Activated CD8-positive, alpha-beta memory T cell treated with anti-CD3 and anti-CD28 coated beads for 24 hours (primary cell): ENCODE results near the gene RBP3.

Experiments used
- DNase-seq: peaks from one replicate; pipeline ENCODE4 v3.0.0-alpha.2; 2020

Gene RBP3

DNA sequence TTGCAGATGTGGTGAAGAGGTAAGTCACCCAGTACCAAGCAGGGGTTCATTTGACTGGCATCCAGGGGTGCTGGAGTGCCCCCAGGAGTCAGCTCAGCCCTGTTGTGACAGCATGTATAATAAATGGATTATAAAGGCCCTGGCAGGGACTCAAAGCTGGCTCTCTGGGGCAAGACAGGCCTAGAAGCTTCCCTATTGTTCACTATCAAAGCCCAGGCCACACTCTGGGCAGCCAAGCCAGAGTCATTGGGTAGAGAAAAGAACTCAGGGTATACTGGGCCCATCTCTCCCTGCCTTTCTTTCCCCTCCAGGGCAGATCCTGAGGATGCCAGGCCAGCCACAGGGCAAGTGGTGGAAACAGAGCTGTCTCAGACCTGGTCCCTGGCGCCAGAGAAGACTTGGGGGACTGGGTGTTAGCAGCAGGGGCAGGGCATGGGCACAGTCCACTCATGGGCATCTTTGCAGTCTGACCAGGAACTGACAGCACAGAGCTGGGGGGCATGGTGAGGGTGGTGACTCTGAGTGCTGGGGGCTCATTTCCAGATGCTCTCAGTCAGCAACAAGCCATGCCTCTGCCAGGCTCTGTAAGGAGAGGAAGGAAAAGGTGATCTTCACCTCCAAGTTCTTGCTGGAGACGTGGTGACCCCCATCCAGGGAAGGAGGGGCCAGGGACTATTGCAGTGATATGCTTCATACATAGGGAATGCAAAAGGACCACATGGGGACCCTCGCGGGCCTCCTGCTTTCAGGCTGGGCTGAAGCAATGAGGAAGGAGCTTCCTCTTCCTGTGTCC lies 11.7 kb downstream of the RBP3 start:
- no peak for DNase-seq

DNA sequence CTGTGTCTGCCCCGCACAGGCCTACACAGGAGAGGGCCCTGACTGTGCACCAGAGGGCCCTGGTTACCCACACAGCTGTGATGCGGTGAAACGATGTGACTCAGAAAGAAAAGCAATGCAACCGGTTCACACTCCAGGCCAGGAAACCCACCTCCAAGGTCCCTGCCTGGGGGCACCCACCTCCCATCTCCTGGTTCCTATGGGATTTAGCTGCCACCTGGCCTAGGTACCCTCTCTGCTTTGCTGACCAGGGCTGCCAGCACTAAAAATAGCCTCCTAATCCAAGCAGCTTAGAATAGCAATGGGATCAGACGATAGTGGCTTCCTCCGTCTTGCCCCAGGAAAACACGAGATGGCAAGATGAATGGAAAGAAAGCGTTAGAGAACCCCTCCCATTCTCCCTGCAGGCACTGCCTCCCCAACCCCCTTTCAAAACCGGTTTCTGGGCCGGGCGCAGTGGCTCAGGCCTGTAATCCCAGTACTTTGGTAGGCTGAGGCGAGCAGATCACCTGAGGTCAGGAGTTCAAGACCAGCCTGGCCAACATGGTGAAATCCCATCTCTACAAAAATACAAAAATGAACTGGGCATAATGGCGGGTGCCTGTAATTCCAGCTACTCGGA lies 12.4 kb downstream of the RBP3 start:
- DNase-seq: no peak

DNA sequence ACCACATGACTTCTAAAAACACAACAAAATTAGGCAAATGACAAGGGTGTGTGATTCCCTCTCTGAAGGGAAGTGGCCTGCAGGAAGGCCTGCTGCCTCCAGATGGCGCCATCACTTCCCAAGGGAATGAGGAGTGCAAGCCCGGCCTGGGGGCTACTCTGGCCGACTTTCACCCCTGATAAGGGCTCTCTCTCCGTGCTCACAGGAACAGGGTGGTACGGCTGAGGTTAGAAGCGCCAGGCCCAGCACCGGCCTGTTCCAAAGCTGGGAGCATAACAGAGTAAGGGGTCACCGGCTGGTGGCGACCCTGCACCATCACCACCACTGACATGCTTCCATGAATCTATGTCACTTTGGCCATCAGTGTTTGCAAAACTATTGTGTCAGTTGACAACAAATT lies 13.1 kb downstream of the RBP3 start:
- DNase-seq: no peak

DNA sequence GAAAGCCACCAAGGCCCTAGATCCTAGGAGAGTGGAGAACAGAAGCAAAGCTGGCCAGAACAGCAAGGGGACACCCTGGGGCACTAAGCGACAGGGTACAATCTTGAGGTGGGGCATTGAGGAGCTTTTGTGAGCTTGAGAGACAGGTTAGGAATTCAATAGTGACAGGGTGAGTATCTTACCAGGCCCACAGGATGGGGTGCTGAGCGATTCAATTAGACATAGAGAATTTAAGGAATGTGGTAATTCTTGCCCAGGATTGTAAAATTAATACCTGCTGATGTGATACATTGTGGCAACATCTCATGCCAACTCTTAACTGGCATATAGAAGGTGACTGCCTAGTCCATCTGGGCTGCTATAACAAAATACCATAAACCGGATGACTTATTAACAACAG lies 14.0 kb downstream of the RBP3 start:
- DNase-seq: no peak

DNA sequence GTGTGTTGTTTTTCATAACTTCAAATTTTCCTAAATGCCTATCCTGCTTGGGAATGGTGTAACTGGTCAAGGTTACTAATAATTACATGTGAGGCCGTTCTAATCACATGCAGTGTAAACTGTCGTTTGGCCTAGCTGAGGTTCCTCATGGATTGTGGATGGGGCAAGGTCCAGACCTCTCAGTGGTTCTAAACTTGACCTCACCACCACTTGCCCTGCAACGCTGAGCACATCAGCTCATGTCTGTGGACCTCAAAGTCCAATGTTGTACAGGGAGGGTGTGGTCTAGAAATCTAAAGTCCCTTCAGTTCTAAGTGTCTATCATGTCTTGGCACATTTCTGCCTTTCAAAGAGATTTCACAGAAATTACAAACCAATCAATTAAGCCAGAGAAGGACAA lies 15.6 kb downstream of the RBP3 start:
- no peak for DNase-seq

DNA sequence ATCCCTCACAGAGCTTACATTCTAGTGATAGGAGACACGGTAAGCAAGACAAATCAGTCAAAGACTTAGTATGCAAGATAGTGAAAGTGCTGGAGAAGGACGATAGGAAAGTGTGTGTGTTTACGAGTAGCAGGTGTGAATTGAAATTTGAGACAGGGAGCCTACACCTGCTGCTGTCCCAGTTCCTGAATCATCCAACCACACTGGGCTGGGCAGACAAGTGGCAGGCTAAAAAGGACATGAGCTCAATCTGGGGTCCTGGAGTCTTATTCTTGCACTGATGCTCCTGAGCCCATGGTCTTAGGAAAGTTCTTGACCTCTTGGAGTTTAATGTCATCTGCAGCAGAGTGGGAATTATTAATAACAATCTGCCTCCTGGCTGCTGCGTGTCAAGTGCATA lies 16.2 kb downstream of the RBP3 start:
- DNase-seq: no peak

DNA sequence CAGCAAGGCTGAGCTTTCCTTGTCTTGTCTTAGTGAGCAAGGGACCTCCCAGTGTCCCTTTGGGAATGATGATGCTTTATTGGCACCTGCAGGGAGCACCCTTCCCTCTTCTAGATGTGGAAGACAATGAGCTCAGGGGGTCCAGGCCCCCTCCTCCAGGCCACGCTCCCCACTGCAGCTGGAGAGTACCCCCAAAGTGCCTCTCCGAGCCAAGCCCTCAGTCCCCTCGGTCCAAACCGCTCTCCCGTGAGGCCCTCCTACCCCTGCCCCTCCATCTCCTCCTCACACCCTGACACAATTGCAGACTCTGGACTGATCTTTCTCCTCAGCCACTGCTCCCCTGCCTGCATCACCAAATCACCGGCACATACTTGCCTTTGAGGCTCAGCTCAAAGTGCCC lies 16.7 kb downstream of the RBP3 start:
- DNase-seq: no peak

DNA sequence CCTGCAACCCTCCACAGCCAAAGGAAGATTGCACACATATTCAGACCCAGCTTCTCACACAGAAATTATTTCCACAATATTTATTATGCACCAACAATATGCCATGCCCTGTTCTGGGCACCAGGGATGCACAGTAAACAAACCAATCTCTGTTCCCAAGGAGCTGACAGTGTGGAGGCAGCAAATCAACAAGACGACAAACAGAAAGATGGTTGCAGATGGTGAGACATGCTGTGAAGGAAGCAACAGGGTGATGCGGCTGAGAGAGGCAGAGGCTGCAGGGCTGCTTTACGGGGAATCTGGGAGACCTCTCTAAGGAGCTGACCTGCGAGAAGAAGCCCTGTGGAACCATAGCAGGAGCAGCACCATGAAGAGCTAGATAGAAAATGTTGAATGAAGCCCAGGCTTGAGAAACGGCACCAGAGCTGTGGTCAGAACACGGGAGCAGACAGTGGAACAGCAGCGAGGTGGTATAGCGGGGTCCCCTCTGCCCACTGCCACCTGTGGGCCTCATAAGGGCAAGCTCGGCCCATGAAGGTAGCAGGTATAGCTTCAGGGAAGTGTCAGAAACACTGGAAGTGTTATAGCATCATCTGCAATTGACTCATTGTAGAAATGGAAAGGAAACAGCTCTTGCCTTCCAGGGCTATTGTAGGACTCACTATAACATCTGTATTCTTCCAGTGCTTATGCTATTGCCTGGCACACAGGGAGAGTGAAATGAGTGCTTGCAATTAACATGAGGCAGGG lies 17.4 kb downstream of the RBP3 start:
- no peak for DNase-seq

DNA sequence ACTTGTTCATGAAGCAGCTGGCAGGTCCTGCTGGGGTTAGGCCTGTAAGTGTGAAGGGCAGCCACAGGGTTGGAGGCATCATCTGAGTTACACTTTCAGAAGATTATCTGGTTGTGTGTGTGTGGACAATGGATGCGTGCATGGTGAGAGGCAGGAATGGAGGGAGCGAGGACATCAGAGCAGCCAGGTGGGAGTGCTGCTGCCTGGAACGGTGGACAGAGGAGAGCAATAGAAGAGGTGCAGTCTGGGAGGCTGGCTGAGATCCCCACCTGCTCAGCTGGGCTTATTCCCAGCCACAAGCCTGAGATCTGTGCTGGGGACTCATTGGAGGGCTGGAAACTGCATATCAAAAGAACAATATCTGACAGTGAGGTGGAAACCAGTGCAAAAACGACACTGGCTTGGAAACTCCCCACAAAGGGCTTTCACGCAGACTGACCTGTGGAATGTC lies 18.0 kb downstream of the RBP3 start:
- DNase-seq: no peak

DNA sequence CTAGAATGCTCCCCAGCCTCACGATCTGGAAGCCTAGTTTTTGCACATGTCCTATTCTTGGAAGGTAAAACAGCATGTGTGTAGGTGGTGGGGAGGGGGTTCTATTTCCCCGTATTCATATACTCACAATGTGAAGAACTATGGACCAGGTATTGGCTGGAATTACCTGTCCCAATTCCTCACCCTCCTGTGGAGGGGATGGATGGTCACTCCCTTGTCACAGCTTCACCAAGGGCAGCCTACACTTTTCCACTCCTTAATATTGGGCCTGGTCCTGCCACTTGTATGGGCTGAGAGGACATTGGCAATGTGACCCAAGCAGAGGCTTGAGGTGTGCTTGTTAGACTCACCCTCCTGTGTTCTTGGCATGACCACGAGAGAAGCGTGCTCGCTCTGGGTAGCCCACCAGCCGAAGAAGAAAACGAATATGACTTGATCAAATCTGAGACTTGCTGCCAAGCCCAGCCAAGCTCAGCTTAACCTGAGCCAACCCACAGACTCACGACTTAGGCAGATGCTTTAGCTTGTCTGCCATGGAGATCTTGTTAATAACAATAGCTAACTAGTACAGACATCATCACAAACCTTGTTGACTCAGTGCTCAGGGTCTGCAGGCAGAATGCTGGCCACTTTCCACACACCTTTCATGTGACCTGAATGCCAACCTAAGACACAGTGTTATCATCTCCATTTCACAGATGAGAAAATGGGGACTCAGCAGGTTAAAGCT lies 18.7 kb downstream of the RBP3 start:
- peak; percentile 30 for DNase-seq

DNA sequence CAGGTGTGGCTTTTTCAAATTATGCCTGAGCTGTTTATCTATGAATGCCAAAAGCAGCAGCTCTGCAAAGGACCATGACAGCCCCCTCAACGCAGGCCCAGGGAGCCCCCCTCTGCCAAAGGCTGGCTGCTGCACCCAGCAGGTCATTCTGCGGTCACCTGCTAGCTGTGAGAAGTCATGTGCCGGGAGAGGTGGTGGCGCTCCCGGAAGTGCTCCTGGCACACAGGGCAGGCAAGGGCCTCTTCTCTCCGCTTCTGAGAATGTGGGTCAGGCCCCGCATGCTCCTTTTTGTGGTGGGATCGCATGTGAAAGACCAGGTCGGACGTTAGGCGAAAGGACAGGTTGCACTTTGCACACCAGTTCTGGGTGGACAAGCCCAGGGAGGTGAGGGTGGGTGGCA lies 19.5 kb downstream of the RBP3 start:
- DNase-seq: no peak

DNA sequence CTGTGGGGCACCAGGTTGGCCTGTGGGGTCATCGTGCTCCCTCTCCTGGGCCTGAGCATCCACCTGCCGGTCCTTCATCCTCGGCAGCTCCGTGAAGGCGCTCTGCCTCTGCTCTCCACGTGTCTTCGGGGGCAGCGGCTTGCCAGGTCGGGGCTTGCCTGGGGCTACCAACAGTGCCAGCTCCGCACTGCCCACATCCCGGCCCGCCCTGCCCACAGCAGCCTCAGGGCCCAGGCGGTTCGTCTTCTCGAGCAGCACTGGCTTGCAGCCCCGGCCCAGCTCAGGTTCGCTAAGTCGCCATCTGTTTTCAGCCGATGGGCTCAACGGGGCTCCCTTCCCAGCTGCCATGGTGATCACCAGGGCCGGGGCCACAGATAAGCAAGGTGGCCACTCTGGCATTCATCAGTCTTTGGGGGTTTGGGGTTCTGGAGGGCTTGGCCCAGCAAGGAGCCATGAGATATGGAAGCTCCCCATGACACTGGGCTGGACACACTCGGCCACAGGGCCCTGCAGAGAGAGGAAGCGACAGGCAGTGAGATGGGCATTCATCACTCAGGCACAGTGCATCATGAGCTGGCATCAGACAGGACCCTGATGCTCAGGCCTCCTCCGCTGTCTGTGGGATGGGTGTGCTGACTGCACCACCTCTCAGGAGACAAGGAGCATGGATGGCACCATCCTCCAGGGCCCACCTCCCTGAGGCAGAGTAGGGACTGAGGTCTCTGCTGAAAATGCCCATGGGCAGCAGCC lies 20.4 kb downstream of the RBP3 start:
- DNase-seq: peak; percentile 38

DNA sequence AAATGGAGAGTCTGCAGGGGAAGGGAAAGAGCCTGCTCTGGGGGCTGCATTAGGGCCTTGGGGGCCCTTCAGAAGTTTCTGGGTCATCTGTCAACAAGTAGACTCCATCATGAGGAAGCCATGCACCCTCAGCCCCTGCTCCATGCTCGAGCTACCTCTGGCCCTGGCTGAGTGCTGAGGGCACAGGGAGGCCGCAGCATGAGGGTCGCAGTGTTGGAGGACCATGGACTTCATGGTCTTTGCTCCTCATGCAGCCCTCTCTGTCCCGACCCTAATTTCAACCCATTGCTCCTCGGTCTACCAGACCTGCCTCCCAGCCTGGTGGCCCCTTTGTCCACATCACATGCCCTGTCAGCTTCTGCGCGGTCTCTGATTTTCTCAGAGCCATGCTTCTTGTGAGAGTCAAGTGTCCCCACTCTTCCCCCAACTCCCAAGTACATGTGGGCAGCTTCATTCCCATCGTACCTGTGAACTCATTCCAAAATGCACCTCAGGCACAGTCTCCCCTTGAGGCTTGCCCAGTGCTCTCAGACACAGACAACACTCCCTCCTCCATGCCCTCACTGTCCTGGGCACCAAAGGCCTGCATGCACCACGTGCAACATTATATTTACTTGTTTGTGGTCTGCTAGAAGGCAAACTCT lies 21.2 kb downstream of the RBP3 start:
- DNase-seq: peak; percentile 28

DNA sequence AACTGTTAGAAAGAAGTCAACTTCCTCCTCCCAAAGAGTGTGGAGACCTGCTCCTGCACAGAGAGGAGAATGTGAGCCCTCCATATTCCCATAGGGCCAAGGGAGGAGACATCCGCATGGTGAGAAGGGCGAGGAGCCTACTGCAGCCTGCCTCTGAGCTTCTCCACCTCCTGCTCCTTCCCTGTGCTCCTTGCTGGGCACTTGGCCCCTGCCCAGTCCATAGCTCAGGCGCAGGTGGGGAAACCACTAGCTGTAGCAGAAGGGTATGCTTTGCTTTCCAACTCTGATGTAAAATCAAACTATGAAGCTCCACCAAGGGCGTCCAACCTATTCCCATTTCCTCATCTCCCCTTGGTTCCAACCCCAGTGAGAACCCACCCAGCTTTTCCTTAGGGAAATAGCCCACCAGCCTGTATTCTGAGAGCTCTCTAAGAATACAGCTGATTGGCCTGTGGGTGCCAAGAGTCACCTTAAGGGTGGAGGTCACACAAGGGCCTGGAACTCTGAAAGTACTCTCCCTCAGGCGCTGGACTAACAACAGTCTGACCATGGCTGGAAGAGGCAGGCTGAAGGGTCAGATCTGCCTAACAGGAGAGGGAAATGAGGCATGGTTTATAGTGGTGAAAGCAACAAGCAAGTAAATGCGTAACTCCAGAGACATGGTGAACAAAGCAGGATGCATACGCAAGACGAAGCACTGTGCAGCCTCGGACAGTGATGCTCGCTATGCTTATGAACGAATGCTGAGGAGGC lies 22.0 kb downstream of the RBP3 start:
- DNase-seq: peak; percentile 37

DNA sequence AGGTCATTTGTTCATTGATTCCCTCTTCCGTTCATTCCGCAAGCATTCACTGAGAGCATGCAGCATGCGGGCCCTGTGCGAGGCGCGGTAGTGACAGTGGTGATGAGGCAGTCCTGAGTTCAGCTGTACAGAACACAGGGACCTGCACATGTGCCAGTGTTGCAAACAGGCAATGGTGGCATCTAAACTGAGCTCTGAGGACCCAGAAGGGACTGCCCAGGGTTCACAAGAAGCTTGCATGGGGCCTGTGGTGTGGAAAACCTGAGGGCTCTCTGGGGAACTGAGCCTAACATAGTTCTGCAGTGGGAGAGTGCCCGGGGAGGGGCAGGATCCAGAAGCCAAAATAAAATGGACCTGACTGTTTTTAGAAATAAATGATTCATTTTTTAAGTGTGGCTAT lies 22.7 kb downstream of the RBP3 start:
- DNase-seq: no peak

DNA sequence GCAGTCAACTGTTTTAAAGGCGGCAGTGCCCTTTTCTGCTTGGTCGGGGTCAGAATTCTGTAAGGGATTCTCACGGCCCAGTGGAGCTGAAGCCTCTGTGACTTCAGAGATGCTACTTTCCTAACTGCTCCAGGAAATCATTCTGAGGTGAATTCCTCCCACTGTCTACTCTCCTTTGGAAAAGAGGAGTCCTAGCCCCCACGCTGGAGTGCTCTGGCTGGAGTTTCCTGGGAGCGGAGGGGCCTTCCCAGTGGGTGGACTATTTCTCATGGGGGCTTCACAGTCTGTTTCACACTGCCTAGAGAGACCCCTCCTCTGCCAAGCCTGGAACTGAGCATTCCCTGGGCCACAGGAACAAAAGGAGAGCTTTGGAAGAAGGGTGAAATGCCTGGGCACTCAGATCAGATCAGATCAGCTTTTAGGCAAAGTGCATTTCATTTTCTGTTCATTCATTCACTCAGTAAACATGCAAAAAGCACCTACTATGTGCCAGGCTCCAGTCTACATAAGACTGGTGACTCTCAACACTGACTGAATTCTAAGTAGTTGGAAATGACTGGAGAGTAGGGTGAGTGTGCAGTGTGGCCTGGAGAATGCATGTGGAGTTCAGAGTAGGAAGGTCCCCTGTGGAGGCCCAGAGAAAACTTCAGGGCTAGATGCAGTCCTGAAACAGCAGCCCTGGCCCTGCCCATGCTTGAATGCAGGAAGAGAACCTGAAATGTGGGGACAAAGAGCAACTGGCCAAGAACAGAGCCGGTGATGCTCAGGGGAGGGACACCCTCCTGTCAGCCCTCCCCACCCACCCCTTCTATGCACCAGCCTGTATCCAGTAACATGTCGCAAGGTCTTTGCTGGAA lies 23.7 kb downstream of the RBP3 start:
- peak; percentile 13 for DNase-seq

DNA sequence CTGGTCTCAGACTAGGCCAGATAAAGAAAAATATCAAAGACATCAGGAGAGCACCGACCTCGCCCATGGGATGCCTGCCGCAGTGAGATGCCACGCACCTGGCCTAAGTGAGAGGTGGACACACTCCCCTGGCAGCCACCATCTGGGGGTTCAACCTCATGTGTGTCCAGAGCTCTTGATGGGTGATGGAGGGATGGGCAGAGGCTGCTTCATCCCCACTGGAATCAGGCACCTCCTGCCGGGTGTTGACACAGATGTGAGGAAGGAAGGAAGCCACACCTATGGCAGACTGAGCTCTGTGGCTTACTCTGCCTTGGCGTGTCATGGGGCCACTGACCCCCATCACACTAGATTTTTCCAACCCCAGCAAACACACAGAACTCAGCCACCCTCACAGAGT lies 24.6 kb downstream of the RBP3 start:
- peak; percentile 47 for DNase-seq

DNA sequence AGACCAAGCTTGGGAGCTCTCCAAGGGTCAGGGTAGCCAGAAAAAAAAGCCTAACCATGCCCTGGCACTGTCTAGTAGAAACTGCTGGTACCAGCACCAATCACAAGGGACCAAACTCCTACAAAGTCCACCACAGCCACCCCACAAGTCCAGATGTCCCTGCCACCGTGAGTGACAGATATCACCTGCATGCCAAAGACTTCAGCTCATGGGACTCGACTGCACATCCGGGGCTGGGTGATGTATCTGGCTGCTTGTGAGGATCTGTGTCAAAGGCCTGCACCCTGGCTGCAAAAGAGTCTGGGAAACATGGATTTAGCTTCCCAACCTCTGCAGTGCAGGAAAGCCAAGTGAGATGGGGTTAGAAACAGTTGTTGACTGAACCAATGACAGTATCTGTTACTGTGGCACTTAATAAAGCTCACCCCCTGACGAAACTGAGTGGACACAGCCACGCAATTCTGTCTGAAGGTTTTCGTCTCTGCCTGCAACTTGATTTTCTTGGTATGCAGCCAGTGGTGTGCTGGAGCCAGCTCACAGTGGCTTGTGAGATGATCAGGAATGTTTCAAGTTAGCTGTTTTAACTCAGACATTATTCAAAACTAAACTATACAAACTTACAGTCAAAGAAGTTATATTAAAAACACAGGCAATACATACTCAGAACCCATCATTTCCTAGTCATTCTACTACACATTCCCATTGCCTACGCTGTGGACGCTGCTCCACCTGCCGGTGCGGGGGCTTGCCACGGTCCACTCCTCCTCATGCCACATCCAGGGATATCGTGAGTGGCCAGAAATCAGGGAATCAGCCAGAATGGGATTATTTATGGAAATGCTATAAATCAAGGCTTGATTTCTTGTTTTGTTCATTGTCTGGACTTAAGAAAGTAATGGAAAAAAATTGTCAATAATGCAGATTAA lies 26.7 kb downstream of the RBP3 start:
- peak; percentile 38 for DNase-seq
